Measurements from ENCODE around the gene TM9SF2. TPM values are rescaled to one million over a fixed set of nuclear protein-coding genes. Genes with fewer than 3 reads are reported as not detected.
A peak's percentile ranks its signal among the peaks of the same experiment; 100 is the strongest.

TM9SF2 gene
- total RNA-seq, 2 experiments from 2014 or later = 58.4 to 59.7 TPM

GRCh38 chr13:99500839-99501183 is 461 bp upstream of the TM9SF2 start:
- H3K4me1 Mint-ChIP-seq = peaks cover 51% of the 10 kb centered on the region
- POLR2A ChIA-PET = interaction anchor here (0.6 to 1.9 kb wide), 4 partner anchors 33 to 409 kb away, joined by 3 to 10 read pairs (median 6); partner anchors contain the start of gene CLYBL
- DNase-seq = no peak
- H3K4me3 Mint-ChIP-seq = peak overlapping the region; percentile 92
- H3K9me3 Mint-ChIP-seq = no peaks in the 10 kb centered on the region
- ATAC-seq (ENCODE audit: low read depth) = peak; percentile 3
- H3K27me3 Mint-ChIP-seq = no peaks in the 10 kb centered on the region
- H3K36me3 Mint-ChIP-seq = peaks cover 9% of the 10 kb centered on the region
- peak overlapping the region; percentile 96 for H3K27ac Mint-ChIP-seq

DNA sequence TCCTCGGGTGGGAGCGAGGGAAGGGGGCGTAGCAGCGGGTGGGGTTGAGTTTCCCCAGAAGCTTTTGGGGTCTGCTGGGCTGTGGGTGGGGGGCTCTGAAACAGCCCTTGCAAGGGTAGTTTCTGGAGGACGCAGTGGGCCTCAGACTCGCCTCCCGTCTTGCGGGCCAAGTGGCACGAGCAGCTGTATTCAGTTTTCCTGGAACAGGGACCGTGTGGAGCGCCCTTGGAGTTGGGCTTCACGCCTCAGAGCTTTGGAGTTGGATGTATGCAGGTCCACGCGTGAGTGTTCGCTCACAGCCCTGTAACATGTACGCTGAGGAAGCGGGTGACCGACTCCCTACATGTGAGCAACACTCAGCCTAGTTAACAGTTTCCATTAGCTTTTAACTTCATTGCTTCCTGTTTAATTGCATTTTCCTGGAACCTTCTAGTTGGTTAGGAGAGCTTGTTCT is 603 bp downstream of the TM9SF2 start:
- peaks cover 13% of the 10 kb centered on the region for H3K36me3 Mint-ChIP-seq
- peak overlapping the region; percentile 92 for H3K4me3 Mint-ChIP-seq
- H3K27ac Mint-ChIP-seq = peak overlapping the region; percentile 96
- no peak for DNase-seq
- ATAC-seq (ENCODE audit: low read depth) = no peak
- H3K4me1 Mint-ChIP-seq = peaks cover 58% of the 10 kb centered on the region
- POLR2A ChIA-PET = interaction anchor here (1.2 to 1.9 kb wide), 4 partner anchors 34 to 408 kb away, joined by 3 to 10 read pairs (median 4); partner anchors contain the start of gene CLYBL
- no peaks in the 10 kb centered on the region for H3K27me3 Mint-ChIP-seq
- H3K9me3 Mint-ChIP-seq = no peaks in the 10 kb centered on the region

GRCh38 chr13:99505814-99506269 is 4.6 kb downstream of the TM9SF2 start:
- H3K27me3 Mint-ChIP-seq = no peaks in the 10 kb centered on the region
- H3K27ac Mint-ChIP-seq = no peak overlapping the region
- H3K4me1 Mint-ChIP-seq = peaks cover 44% of the 10 kb centered on the region
- no peak for DNase-seq
- POLR2A ChIA-PET = interaction anchor here (1.1 kb wide), 1 partner anchor 100 kb away, joined by 3 read pairs; the partner anchor contains the start of gene CLYBL
- H3K36me3 Mint-ChIP-seq = peaks cover 47% of the 10 kb centered on the region
- no peak for ATAC-seq (ENCODE audit: low read depth)
- peaks cover 12% of the 10 kb centered on the region for H3K9me3 Mint-ChIP-seq
- peak overlapping the region; percentile 0 for H3K4me3 Mint-ChIP-seq

DNA sequence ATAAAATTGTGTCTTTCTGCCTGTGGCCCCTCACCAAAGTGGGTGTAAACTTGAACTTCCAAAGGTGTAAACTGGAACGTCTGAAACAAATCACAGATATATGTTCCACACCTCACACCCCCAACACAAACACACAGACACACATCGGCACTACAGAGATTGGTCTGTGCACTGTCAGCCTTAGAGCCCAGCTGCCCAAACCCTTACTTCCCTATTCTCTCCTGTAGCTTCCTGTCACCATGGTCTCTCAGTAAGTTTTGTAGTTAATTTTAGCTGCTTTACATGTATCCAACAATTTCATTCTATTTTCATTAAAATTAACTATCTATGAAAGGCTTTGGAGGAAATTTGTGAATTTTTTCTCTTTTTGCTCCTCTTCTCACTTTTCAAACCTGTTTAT is 5.4 kb downstream of the TM9SF2 start:
- peak overlapping the region; percentile 11 for H3K4me3 Mint-ChIP-seq
- peaks cover 52% of the 10 kb centered on the region for H3K36me3 Mint-ChIP-seq
- peaks cover 44% of the 10 kb centered on the region for H3K4me1 Mint-ChIP-seq
- peaks cover 12% of the 10 kb centered on the region for H3K9me3 Mint-ChIP-seq
- DNase-seq (no peak), ATAC-seq (ENCODE audit: low read depth) (no peak)
- H3K27me3 Mint-ChIP-seq = no peaks in the 10 kb centered on the region
- H3K27ac Mint-ChIP-seq = peak overlapping the region; percentile 67
- POLR2A ChIA-PET = interaction anchor here (1.1 kb wide), 1 partner anchor 100 kb away, joined by 3 read pairs; the partner anchor contains the start of gene CLYBL

DNA sequence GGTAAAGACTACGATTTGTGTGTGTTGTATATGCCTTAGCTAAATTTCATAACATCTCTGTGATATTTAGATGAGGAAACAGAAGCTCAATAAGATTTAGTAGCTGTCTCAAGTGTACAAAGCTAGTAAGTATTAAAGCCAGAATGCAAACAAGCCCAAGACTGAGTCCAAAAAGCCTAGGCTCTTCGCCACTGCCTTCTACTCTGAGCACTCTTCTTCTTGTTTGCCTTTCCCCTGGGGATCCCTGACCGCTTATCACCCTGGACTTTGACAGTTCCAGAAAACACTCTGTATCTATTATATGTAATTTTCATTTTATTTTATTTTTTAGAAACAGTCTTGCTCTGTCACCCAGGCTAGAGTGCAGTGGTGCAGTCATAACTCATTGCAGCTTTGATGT is 5.8 kb downstream of the TM9SF2 start:
- peak overlapping the region; percentile 67 for H3K27ac Mint-ChIP-seq
- ATAC-seq (ENCODE audit: low read depth) = no peak
- POLR2A ChIA-PET = interaction anchor here (1.1 kb wide), 1 partner anchor 99 kb away, joined by 3 read pairs; the partner anchor contains the start of gene CLYBL
- H3K36me3 Mint-ChIP-seq = peaks cover 52% of the 10 kb centered on the region
- no peak for DNase-seq
- no peaks in the 10 kb centered on the region for H3K27me3 Mint-ChIP-seq
- H3K4me3 Mint-ChIP-seq = no peak overlapping the region
- peaks cover 44% of the 10 kb centered on the region for H3K4me1 Mint-ChIP-seq
- H3K9me3 Mint-ChIP-seq = peaks cover 12% of the 10 kb centered on the region

GRCh38 chr13:99507551-99507950 is 6.3 kb downstream of the TM9SF2 start:
- Mint-ChIP-seq H3K27me3 (no peaks in the 10 kb centered on the region), H3K9me3 (peaks cover 12% of the 10 kb centered on the region), H3K4me3 (no peak overlapping the region), H3K27ac (peak overlapping the region; percentile 56), H3K4me1 (peaks cover 43% of the 10 kb centered on the region), H3K36me3 (peaks cover 48% of the 10 kb centered on the region)
- DNase-seq (no peak), ATAC-seq (ENCODE audit: low read depth) (no peak)
- POLR2A ChIA-PET = no interaction called here

GRCh38 chr13:99507986-99508385 is 6.7 kb downstream of the TM9SF2 start:
- Mint-ChIP-seq H3K36me3 (peaks cover 49% of the 10 kb centered on the region), H3K27ac (peak overlapping the region; percentile 56), H3K4me3 (no peak overlapping the region), H3K27me3 (no peaks in the 10 kb centered on the region), H3K4me1 (peaks cover 43% of the 10 kb centered on the region), H3K9me3 (peaks cover 12% of the 10 kb centered on the region)
- no peak for ATAC-seq (ENCODE audit: low read depth)
- POLR2A ChIA-PET = no interaction called here
- no peak for DNase-seq

GRCh38 chr13:99509479-99509878 is 8.2 kb downstream of the TM9SF2 start:
- Mint-ChIP-seq H3K4me1 (peaks cover 36% of the 10 kb centered on the region), H3K9me3 (peaks cover 12% of the 10 kb centered on the region)

GRCh38 chr13:99514801-99515200 is 13.5 kb downstream of the TM9SF2 start:
- Mint-ChIP-seq H3K9me3 (peaks cover 5% of the 10 kb centered on the region), H3K36me3 (peaks cover 22% of the 10 kb centered on the region), H3K4me1 (peaks cover 21% of the 10 kb centered on the region), H3K27me3 (no peaks in the 10 kb centered on the region), H3K4me3 (no peak overlapping the region), H3K27ac (no peak overlapping the region)
- DNase-seq = no peak
- ATAC-seq (ENCODE audit: low read depth) = no peak
- POLR2A ChIA-PET = no interaction called here

More at GRCh38 chr13:99509479-99509878, 8.2 kb downstream of the TM9SF2 start:
- no peak overlapping the region for H3K27ac Mint-ChIP-seq
- H3K27me3 Mint-ChIP-seq = no peaks in the 10 kb centered on the region
- DNase-seq (no peak), ATAC-seq (ENCODE audit: low read depth) (no peak)
- POLR2A ChIA-PET = interaction anchor here (0.6 kb wide), 1 partner anchor 134 kb away, joined by 3 read pairs; no protein-coding TSS in a partner anchor
- peaks cover 44% of the 10 kb centered on the region for H3K36me3 Mint-ChIP-seq
- H3K4me3 Mint-ChIP-seq = no peak overlapping the region

DNA sequence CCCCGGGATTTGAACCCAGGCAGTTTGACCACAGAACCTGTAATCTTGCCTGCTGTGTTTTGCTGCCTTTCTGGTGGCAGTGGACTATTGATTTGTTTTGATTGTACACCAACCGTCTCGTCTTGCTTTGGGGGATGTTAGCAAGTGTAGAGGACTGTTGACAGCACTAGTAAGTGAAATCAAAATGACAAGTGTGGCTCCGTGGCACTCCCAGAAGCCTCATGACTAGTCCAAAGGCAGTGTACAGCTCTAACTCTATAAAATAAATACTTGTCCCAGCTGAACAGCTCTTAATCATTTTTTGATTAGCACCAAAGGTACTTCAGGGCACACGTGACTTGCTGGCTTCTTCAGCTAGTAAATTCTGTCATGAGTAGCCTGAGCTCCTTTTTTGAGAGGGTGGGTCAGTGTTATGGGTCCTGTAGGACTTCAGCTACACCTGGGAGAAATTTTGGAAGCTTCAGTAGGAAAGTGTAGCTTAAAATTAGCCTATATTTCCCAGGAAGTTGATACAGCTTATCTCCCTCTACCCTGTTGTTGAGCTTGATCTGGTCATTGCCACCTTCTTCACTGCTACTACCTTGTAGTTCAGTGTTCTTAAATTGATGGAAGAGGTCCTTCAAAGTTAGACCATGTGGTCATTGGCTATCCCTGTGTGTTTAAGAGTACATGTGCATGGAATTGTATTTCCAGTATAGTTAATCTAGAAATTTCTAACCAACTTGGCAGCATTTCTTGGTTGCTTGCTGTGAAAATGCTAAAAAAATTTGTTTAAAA is 15.1 kb downstream of the TM9SF2 start:
- no peak overlapping the region for H3K27ac Mint-ChIP-seq
- no peak overlapping the region for H3K4me3 Mint-ChIP-seq
- no peaks in the 10 kb centered on the region for H3K9me3 Mint-ChIP-seq
- H3K27me3 Mint-ChIP-seq = no peaks in the 10 kb centered on the region
- ATAC-seq (ENCODE audit: low read depth) (no peak), DNase-seq (no peak)
- H3K36me3 Mint-ChIP-seq = peaks cover 12% of the 10 kb centered on the region
- peaks cover 15% of the 10 kb centered on the region for H3K4me1 Mint-ChIP-seq
- POLR2A ChIA-PET = no interaction called here

- DNase-seq (no peak), ATAC-seq (ENCODE audit: low read depth) (no peak)
- H3K4me1 Mint-ChIP-seq = peaks cover 12% of the 10 kb centered on the region
- H3K27ac Mint-ChIP-seq = no peak overlapping the region
- H3K4me3 Mint-ChIP-seq = no peak overlapping the region
- no peaks in the 10 kb centered on the region for H3K27me3 Mint-ChIP-seq
- POLR2A ChIA-PET = no interaction called here
- H3K9me3 Mint-ChIP-seq = no peaks in the 10 kb centered on the region
- peaks cover 20% of the 10 kb centered on the region for H3K36me3 Mint-ChIP-seq
These were observed 16.3 kb downstream of the TM9SF2 start for GRCh38 chr13:99517577-99517976.

- H3K27me3 Mint-ChIP-seq = no peaks in the 10 kb centered on the region
- peaks cover 21% of the 10 kb centered on the region for H3K36me3 Mint-ChIP-seq
- peaks cover 10% of the 10 kb centered on the region for H3K4me1 Mint-ChIP-seq
- ATAC-seq (ENCODE audit: low read depth) (no peak), DNase-seq (no peak)
- no peak overlapping the region for H3K27ac Mint-ChIP-seq
- no peaks in the 10 kb centered on the region for H3K9me3 Mint-ChIP-seq
- no peak overlapping the region for H3K4me3 Mint-ChIP-seq
- POLR2A ChIA-PET = interaction anchor here (0.6 kb wide), 1 partner anchor 169 kb away, joined by 3 read pairs; no protein-coding TSS in a partner anchor
These were observed 16.7 kb downstream of the TM9SF2 start for GRCh38 chr13:99517984-99518383.

- ATAC-seq (ENCODE audit: low read depth) = no peak
- no peak for DNase-seq
- Mint-ChIP-seq H3K9me3 (no peaks in the 10 kb centered on the region), H3K4me3 (no peak overlapping the region), H3K36me3 (peaks cover 55% of the 10 kb centered on the region), H3K27ac (no peak overlapping the region), H3K27me3 (no peaks in the 10 kb centered on the region), H3K4me1 (peaks cover 25% of the 10 kb centered on the region)
- POLR2A ChIA-PET = no interaction called here
These were observed 21.0 kb downstream of the TM9SF2 start for GRCh38 chr13:99522298-99522697.

- Mint-ChIP-seq H3K27ac (no peak overlapping the region), H3K36me3 (peaks cover 53% of the 10 kb centered on the region), H3K27me3 (no peaks in the 10 kb centered on the region), H3K4me1 (peaks cover 30% of the 10 kb centered on the region), H3K9me3 (no peaks in the 10 kb centered on the region), H3K4me3 (no peak overlapping the region)
- ATAC-seq (ENCODE audit: low read depth) (no peak), DNase-seq (no peak)
- POLR2A ChIA-PET = no interaction called here
These were observed 22.6 kb downstream of the TM9SF2 start for GRCh38 chr13:99523838-99524237.

Data from activated naive CD8-positive, alpha-beta T cell treated with anti-CD3 and anti-CD28 coated beads, Interleukin-2, amount 10 ng/mL, durations not matched to agents 7 days and 5 days (primary cell).